ENCODE measurements around the gene EFCAB5.
"Not testable (repeated sequence)": the region's sequence is repeated elsewhere in the genome, so short reads cannot be mapped to it uniquely, and the experiment has no call there.

Gene EFCAB5

GRCh38 chr17:30095507-30096244 lies 154.2 kb downstream of the EFCAB5 start:
- DNase-seq (ENCODE audit: low read depth in 2 of 2): no peak

- no peak for DNase-seq (ENCODE audit: low read depth in 2 of 2)
These were observed 160.4 kb downstream of the EFCAB5 start for GRCh38 chr17:30101686-30102390.

GRCh38 chr17:30103921-30104320 lies 162.5 kb downstream of the EFCAB5 start:
- DNase-seq (ENCODE audit: low read depth in 2 of 2): no peak

- DNase-seq (ENCODE audit: low read depth in 2 of 2): peak; percentile 36 to 53
These were observed 163.3 kb downstream of the EFCAB5 start for GRCh38 chr17:30104575-30105339.

GRCh38 chr17:30112794-30113193 lies 171.4 kb downstream of the EFCAB5 start:
- no peak for DNase-seq (ENCODE audit: low read depth in 2 of 2)

GRCh38 chr17:30113213-30113612 lies 171.8 kb downstream of the EFCAB5 start:
- DNase-seq (ENCODE audit: low read depth in 2 of 2): no peak

- DNase-seq (ENCODE audit: low read depth in 2 of 2): no peak
These were observed 174.9 kb downstream of the EFCAB5 start for GRCh38 chr17:30116345-30116660.

- DNase-seq (ENCODE audit: low read depth in 2 of 2): peak; percentile 86 to 87
These were observed 175.5 kb downstream of the EFCAB5 start, which contains the start of gene NSRP1 for GRCh38 chr17:30116661-30117551. Gene NSRP1, plus strand, starts transcription at chr17:30116816. Its CDS starts 28 bp downstream, at chr17:30116844.

- DNase-seq (ENCODE audit: low read depth in 2 of 2): no peak
These were observed 176.2 kb downstream of the EFCAB5 start for GRCh38 chr17:30117675-30118081.

GRCh38 chr17:30118635-30119034 lies 177.2 kb downstream of the EFCAB5 start:
- not testable (repeated sequence) for DNase-seq (ENCODE audit: low read depth in 2 of 2)

- no peak for DNase-seq (ENCODE audit: low read depth in 2 of 2)
These were observed 182.9 kb downstream of the EFCAB5 start for GRCh38 chr17:30124273-30124796.

GRCh38 chr17:30130121-30130520 lies 188.7 kb downstream of the EFCAB5 start:
- no peak for DNase-seq (ENCODE audit: low read depth in 2 of 2)

- no peak for DNase-seq (ENCODE audit: low read depth in 2 of 2)
These were observed 191.2 kb downstream of the EFCAB5 start for GRCh38 chr17:30132615-30133014.

- DNase-seq (ENCODE audit: low read depth in 2 of 2): no peak
These were observed 191.8 kb downstream of the EFCAB5 start for GRCh38 chr17:30133197-30133596.

GRCh38 chr17:30134551-30134950 lies 193.1 kb downstream of the EFCAB5 start:
- no peak for DNase-seq (ENCODE audit: low read depth in 2 of 2)

GRCh38 chr17:30137158-30137557 lies 195.7 kb downstream of the EFCAB5 start:
- no peak for DNase-seq (ENCODE audit: low read depth in 2 of 2)

- not testable (repeated sequence) for DNase-seq (ENCODE audit: low read depth in 2 of 2)
These were observed 206.4 kb downstream of the EFCAB5 start for GRCh38 chr17:30147860-30148259.

- DNase-seq (ENCODE audit: low read depth in 2 of 2): no peak
These were observed 206.9 kb downstream of the EFCAB5 start for GRCh38 chr17:30148376-30148775.

GRCh38 chr17:30151471-30151870 lies 210.0 kb downstream of the EFCAB5 start:
- DNase-seq (ENCODE audit: low read depth in 2 of 2): no peak

- no peak for DNase-seq (ENCODE audit: low read depth in 2 of 2)
These were observed 212.0 kb downstream of the EFCAB5 start for GRCh38 chr17:30153463-30153862.

- no peak for DNase-seq (ENCODE audit: low read depth in 2 of 2)
These were observed 214.0 kb downstream of the EFCAB5 start for GRCh38 chr17:30155389-30155788.
